Body of pancreas (tissue), 4 donors: Measurements from ENCODE around the gene ATP8B4.

Experiments
- CTCF ChIP-seq, 7 experiments: fragments of 450-650 bp in 4 of 7; fragments of 200-600 bp in 3 of 7; sonication (generic) in 3 of 7; IDR thresholded peaks; one replicate each; pipeline ENCODE4 v1.5.1; 2016 to 2019; ENCODE audit warnings: antibody characterized with exemption in 7 of 7
- POLR2A ChIP-seq, 3 donors: fragments of 450-650 bp; IDR thresholded peaks; one replicate each; pipeline ENCODE4 v1.6.1; 2016; ENCODE audit warnings: antibody characterized with exemption in 3 of 3, mild to moderate bottlenecking in 2 of 3

- TF ChIP-seq POLR2A (IDR thresholded peaks at IDR 0.05) (no peak), CTCF (IDR thresholded peaks at IDR 0.05) (no peak)
These were observed 237.2 kb downstream of the ATP8B4 start for GRCh38 chr15:49881866-49882265.
